ENCODE data around the gene CHD8. TPM values are rescaled to one million over a fixed set of nuclear protein-coding genes. Genes with fewer than 3 reads are reported as not detected.

The CHD8 gene, protein sequence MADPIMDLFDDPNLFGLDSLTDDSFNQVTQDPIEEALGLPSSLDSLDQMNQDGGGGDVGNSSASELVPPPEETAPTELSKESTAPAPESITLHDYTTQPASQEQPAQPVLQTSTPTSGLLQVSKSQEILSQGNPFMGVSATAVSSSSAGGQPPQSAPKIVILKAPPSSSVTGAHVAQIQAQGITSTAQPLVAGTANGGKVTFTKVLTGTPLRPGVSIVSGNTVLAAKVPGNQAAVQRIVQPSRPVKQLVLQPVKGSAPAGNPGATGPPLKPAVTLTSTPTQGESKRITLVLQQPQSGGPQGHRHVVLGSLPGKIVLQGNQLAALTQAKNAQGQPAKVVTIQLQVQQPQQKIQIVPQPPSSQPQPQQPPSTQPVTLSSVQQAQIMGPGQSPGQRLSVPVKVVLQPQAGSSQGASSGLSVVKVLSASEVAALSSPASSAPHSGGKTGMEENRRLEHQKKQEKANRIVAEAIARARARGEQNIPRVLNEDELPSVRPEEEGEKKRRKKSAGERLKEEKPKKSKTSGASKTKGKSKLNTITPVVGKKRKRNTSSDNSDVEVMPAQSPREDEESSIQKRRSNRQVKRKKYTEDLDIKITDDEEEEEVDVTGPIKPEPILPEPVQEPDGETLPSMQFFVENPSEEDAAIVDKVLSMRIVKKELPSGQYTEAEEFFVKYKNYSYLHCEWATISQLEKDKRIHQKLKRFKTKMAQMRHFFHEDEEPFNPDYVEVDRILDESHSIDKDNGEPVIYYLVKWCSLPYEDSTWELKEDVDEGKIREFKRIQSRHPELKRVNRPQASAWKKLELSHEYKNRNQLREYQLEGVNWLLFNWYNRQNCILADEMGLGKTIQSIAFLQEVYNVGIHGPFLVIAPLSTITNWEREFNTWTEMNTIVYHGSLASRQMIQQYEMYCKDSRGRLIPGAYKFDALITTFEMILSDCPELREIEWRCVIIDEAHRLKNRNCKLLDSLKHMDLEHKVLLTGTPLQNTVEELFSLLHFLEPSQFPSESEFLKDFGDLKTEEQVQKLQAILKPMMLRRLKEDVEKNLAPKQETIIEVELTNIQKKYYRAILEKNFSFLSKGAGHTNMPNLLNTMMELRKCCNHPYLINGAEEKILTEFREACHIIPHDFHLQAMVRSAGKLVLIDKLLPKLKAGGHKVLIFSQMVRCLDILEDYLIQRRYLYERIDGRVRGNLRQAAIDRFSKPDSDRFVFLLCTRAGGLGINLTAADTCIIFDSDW (N-terminal part only)
- total RNA-seq (2022; extraction: Qiagen RNA extraction) = 36.5 to 42.0 TPM (median 39.7 TPM) in 5 replicates

DNA sequence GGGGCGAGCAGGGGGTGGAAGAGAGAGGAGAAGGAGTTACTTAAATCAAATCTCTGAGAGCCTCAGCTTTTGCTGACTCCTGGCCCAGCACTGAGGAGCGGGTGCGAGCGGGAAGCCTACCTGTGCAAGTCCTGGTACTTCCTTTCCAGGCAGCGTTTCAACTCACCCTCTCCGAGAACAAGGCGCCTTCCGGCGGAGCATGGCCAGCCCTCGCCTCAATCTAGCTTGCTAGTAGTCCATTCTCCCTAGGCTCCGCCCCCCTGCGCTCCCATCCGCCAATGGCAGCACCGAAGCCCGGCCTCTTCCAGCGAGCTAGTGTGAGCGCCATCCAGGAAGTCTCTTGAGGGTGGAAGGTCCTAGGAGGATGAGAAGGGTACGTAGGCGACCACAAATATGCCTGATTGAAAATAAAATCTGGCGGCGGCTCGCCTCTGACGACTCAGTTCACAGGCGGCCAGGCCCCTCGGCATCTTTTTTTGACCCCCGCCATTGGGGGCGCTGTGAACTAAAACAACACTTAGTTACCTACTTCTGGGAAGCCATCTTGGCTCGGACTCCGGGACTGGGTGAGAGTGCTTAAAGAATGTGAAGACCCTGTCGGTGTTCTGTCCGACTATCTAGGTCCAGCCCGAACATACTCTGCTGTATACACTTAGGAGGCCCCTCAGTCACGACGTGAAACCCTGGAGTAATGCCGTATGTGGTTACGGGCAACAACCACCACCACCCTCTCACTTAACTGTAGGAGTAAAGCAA is at the start of gene CHD8:
TSS of gene CHD8 (minus strand) at position 212 of the 756 bp plus-strand sequence. CDS start 24,480 bp downstream, outside the sequence.

DNA sequence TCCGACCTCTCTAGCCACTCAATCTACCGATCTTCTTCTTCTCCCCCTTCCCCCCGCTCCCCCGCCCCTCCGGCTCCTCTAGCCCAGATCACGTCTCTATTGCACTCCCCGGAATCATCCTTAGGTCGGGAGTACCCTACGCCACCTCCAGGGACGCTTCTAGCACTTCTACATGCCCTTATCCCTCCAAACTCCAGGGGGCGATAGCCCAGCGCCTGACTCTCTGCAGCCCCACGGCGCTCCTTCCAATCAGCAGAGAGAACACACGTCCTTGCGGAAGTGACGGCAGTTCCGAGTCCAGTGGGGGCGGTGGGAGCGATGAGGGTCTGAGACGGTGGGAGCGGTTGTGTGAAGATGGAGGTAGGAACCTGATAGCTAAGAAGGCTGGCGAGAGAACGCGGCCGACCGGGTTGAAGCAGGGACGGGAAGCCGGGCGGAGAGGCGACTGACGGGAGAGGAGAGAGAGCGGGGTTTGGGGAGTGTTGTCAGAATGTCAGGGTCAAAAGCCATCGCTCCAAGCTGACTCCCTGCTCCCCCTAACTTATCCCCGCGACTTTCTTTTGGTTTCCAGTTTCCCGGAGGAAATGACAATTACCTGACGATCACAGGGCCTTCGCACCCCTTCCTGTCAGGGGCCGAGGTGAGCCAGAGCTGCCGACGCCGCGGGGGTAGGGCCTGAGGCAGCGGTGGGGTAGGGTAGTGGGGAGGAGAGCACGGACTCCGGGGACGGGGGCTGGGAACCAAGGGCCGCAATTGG is 21.2 kb upstream of the CHD8 start, which contains the start of the genes RAB2B and TOX4:
TSS of gene RAB2B (minus strand) at position 35 of the 757 bp plus-strand sequence. CDS start 87 bp downstream, outside the sequence.
TSS of gene TOX4 (plus strand) at position 271 of the 757 bp plus-strand sequence. CDS start at position 355, 84 bp downstream.

DNA sequence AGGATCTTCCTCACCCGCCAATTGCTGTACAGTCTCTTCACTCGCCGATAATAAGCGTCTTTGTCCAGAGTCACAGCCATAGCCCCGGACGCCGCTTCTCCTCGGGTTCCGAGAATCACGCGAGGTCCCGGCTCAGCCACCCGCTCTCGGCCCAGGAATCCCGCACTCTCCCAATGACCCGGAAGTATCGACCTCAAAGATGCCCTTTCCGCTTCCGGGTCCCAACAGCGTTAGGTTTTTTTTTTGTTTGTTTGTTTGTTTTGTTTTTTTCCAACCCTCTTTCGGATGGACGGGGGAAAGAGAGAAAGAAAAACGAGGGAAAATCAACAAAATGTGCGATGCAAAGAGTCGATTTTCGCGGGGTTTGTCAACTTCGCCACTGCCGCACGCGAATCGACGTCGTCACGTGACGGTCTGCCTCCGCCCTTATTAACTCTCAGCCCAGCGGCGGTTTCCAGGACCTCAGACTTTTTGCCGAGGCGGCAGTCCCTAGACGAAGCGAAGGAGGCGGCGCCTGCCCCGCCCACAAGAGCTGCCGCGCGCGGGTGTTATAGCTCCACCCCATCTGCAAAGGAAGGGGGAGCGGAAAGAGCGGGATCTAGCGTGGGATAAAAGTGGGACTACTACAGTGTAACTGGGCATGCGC is 72.0 kb downstream of the CHD8 start, which contains the start of gene SUPT16H:
TSS of gene SUPT16H (minus strand) at position 172 of the 646 bp plus-strand sequence. CDS start at position 80, 92 bp downstream.

Other genes starting within 250 kb of the CHD8 start
- gene HNRNPC, start 186.7 kb downstream of the CHD8 start, total RNA-seq (2022; extraction: Qiagen RNA extraction) = 769 to 1,109 TPM (median 796 TPM) in 5 replicates
- 0.13 to 0.24 TPM (median 0.19 TPM) in 5 replicates for gene RPGRIP1, start 176.0 kb downstream of the CHD8 start, total RNA-seq (2022; extraction: Qiagen RNA extraction)
- gene SUPT16H, start 72.1 kb downstream of the CHD8 start, total RNA-seq (2022; extraction: Qiagen RNA extraction) = 96.6 to 124 TPM (median 102 TPM) in 5 replicates
- gene RAB2B, start 20.8 kb upstream of the CHD8 start, total RNA-seq (2022; extraction: Qiagen RNA extraction) = 11.2 to 21.1 TPM (median 13.8 TPM) in 5 replicates
- gene TOX4, start 21.1 kb upstream of the CHD8 start, total RNA-seq (2022; extraction: Qiagen RNA extraction) = 57.4 to 71.5 TPM (median 66.0 TPM) in 5 replicates
- 45.4 to 55.8 TPM (median 52.2 TPM) in 5 replicates for gene METTL3, start 55.2 kb upstream of the CHD8 start, total RNA-seq (2022; extraction: Qiagen RNA extraction)
- gene SALL2, start 70.2 kb upstream of the CHD8 start, total RNA-seq (2022; extraction: Qiagen RNA extraction) = 0.76 to 1.4 TPM (median 1.0 TPM) in 5 replicates
- not detected in 5 replicates for gene OR10G3, start 124.0 kb upstream of the CHD8 start, total RNA-seq (2022; extraction: Qiagen RNA extraction)
- not detected in 5 replicates for gene OR10G2, start 178.8 kb upstream of the CHD8 start, total RNA-seq (2022; extraction: Qiagen RNA extraction)
- gene OR4E2, start 197.7 kb upstream of the CHD8 start, total RNA-seq (2022; extraction: Qiagen RNA extraction) = not detected in 5 replicates
- gene OR4E1, start 217.7 kb upstream of the CHD8 start, total RNA-seq (2022; extraction: Qiagen RNA extraction) = not detected in 5 replicates